SKM-1 (cell line): ENCODE measurements around the gene CHST10.
"Not testable (repeated sequence)": the region's sequence is repeated elsewhere in the genome, so short reads cannot be mapped to it uniquely, and the experiment has no call there.

ENCODE experiments used
- DNase-seq: peaks from one replicate; lab custom pipeline; 2025; ENCODE audit not compliant: unreplicated experiment; lab: John Stamatoyannopoulos, UW

Gene CHST10

DNA sequence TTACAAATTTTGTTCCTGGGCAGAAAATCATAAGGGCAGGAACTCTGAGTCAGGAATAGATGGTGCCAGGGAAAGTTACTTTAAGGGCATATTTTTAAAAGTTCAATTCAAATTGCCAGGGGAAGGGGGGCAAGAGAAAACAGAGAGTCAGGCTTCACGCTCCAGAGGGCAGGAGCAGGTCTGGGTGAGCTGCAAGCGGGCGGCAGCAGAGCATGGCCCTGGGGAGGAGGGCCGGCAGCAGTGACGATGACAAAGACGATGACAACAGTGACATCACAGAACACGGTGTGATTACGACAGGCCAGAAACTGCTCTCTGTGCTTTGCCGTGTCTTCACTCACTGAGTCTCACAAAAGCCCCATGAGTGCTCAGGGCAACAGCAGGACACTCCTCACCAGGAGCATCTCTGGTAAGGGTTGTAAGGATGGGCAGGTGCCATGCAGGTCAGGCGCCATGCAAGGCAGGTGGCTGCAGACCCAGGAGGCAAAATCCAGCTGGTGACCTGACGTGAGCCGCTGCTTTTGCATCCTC is 23.3 kb downstream of the CHST10 start:
- no peak for DNase-seq

DNA sequence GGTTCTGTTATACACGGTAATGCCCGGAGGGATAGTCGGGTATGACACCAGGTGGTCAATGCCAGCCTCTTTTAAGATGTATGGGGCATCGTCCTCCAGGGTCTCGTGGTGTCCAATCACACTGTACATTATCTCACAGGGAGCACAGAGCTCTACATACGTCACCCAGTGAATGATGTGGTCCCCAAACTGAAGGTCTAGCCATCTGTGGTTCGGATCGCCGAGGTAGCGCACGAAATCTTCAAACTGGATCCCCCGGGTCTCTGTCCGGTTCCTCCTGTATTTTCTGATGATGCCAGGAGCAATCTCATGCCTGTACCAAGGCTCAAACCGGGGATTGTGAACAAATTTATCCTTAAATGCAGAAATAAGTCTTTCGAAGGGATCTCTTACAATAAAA is 24.1 kb downstream of the CHST10 start:
- no peak for DNase-seq

- DNase-seq, result no peak
Observed at GRCh38 chr2:100392715-100393114, 24.8 kb downstream of the CHST10 start.

DNA sequence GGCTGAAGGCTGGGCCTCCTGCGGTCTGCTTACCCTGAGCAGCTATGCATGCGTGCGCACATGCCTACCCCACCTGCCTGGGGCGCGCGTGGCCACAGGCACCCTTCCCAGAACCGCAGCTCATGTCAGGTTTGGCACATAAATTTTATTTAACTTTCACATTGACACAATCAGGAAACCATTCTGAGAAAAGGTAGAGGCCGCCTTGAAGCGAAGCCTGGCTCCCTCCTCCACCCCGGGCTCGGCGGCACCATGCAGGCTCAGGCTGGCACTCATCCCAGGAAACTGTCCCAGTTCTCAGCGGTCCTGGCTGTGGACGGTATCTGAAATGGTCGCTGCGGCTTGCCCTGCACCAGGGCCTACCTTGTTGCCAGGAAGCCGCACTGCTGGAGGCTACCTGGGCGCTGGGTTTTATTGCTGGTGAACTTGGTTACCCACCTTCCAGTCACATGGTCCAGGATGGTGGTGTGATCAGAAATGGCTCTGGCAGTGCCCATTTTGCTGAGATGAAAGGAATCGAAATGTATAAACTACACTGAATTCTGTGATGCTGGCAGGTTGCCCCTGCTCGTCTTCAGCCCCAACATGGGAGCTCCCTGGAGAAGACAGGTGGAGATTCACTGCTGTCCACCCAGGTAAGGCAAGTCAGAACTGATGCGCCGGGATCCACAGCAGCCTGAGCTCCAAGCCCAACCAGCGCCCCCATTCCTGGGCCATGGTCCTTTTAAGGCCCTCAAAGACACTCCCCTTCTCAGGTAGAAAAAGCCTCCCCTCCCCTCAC is 25.5 kb downstream of the CHST10 start:
- no peak for DNase-seq

DNA sequence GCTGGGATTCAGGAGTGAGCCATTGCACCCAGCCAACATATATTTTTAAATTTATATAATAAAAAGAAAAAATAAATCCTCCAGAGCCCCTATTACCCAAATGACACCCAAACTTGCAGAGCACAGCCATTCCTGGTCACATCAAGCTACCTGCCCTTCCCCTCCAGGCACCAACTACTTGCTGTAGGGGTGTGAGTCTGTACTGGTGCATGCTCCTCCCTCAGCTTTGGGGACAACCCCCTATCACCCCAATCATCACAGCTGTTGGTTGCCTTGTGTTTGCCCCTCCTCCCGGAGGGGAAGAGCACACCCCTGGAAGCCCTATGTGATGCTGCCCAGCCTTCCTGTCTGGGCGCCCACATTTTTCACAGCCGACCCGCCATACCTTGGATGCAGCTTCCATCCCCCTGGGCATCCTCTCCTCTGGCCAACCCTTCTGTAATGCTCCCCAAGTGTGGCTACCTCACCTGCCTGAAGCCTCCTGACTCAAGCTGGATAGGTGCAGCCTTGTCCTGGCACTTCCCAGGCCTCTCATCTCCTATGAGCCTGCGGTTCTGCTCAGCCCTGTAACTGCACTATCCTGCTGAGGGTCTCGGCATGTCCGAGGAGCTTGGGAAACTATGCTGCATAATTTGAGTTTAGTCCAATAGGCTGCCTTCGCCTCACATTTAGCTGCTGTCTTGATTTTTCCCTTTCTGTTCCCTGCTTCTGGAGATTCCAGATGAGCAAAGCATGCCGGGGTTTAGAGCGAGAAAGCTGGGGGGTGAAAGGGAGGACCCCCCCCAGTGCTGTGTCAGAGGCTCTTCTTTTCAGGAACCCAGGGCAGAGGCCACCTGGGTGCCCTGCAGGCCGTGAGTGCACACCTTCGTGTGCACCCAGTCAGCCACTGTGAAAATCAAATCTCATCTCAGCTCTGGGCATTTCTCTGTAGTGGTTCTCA is 27.2 kb downstream of the CHST10 start:
- no peak for DNase-seq

- no peak for DNase-seq
Observed at GRCh38 chr2:100388703-100389102, 28.8 kb downstream of the CHST10 start.

- DNase-seq, result no peak
Observed at GRCh38 chr2:100383954-100384353, 33.5 kb downstream of the CHST10 start.

- no peak for DNase-seq
Observed at GRCh38 chr2:100383306-100383705, 34.2 kb downstream of the CHST10 start.

GRCh38 chr2:100381240-100381639 is 36.2 kb downstream of the CHST10 start:
- DNase-seq, result peak; percentile 88

- DNase-seq, result no peak
Observed at GRCh38 chr2:100380681-100381080, 36.8 kb downstream of the CHST10 start.

DNA sequence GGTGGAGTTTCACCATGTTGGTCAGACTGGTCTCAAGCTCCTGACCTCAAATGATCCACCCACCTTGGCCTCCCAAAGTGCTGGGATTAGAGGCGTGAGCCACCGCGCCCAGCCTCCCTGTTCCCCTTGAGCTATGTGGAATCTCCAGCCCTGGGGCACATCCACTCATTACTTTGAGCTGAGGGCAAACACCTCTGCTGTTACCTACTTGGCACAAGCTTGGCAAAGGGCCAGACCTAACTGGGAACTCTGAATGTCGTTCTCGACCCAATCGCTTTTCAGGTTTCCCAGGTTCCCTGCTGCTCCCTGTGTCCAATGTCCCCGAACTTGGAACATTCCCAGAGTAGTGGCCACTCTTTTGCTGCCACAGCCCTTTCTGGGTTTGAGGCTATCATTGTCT is 40.6 kb downstream of the CHST10 start:
- DNase-seq, result no peak

GRCh38 chr2:100367163-100367562 is 50.3 kb downstream of the CHST10 start:
- no peak for DNase-seq

- no peak for DNase-seq
Observed at GRCh38 chr2:100365434-100365833, 52.0 kb downstream of the CHST10 start.

DNA sequence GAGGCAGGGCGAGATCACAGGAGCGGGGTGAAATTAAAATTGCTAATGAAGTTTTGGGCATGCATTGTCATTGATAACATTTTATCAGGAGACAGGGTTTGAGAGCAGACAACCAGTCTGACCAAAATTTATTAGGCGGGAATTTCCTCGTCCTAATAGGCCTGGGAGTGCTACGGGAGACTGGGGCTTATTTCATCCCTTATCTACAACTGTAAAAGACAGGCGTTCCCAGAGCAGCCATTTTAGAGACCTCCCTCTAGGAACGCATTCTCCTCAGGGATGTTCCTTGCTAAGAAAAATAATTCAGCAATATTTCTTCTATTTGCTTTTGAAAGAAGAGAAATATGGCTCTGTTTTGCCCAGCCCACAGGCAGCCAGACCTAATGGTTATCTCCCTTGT is 55.2 kb downstream of the CHST10 start:
- DNase-seq, result not testable (repeated sequence)

DNA sequence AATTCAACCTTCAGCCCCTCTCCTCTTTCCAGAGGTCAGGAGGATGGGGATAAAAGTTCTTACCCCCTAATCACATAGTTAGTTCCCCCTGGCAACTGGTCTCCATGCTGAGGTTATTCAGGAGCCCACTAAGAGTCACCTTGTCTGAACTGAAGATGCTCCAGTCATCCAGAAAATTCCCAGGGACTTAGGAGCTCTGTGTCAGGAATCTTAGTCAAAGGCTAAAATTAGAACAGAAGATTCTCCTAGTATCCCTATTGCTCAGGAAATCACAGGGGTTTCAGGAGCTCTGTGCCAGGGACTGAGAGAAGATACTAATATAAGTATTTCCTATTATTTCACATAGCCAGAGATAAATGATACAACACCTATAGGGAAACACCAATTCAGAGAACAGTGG is 57.9 kb downstream of the CHST10 start:
- no peak for DNase-seq

GRCh38 chr2:100358554-100358953 is 58.9 kb downstream of the CHST10 start:
- DNase-seq, result no peak

GRCh38 chr2:100352521-100352920 is 64.9 kb downstream of the CHST10 start:
- DNase-seq, result no peak

GRCh38 chr2:100350661-100351185 is 66.7 kb downstream of the CHST10 start:
- no peak for DNase-seq

GRCh38 chr2:100345144-100345543 is 72.3 kb downstream of the CHST10 start:
- DNase-seq, result not testable (repeated sequence)

- DNase-seq, result no peak
Observed at GRCh38 chr2:100344433-100344832, 73.0 kb downstream of the CHST10 start.

DNA sequence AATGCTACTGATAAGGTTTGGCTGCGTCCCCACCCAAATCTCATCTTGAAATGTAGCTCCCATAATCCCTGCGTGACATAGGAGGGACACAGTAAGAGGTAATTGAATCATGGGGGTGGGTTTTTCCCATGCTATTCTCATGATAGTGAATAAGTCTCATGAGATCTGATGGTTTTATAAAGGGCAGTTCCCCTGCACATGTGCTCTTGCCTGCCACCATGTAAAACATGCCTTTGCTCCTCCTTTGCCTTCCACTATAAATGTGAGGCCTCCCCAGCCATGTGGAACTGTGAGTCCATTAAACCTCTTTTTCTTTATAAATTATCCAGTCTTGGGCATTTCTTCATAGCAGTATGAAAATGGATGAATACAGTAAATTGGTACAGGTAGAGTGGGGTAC is 75.0 kb downstream of the CHST10 start:
- not testable (repeated sequence) for DNase-seq
